H1 (cell line): ENCODE measurements around the gene GID8. TPM values are rescaled to one million over a fixed set of nuclear protein-coding genes. Genes with fewer than 3 reads are reported as not detected.

ENCODE experiments used
- CTCF ChIA-PET: fragments of 300-600 bp; sonication (Branson Sonifier 250); formaldehyde crosslinking; loops from one replicate; lab custom pipeline; 2021; ENCODE audit not compliant: partially characterized antibody; lab: Charles Lee
- POLR2A ChIA-PET: fragments of 300-600 bp; sonication (Branson Sonifier 250); formaldehyde crosslinking; loops from one replicate; lab custom pipeline; 2021; ENCODE audit warnings: inconsistent platforms; ENCODE audit not compliant: partially characterized antibody; lab: Charles Lee
- DNase-seq, 2 experiments: peaks; one replicate each; pipeline versions ENCODE4 v3.0.0 to v3.0.0-alpha.2; 2010 to 2022; ENCODE audit warnings: low spot score in 2 of 2, low read depth in 1 of 2, mixed read lengths in 1 of 2
- FAIRE-seq: peaks from 2 replicates; lab custom pipeline; 2011; peaks lifted over from hg19 to GRCh38; lab: Jason Lieb, UNC
- H2AFZ ChIP-seq: 2 replicates; pipeline ENCODE4 v1.8.1; 2012; ENCODE audit warnings: low read length, inconsistent platforms
- H2AK5ac ChIP-seq: 2 replicates; pipeline ENCODE4 v1.6.1; 2013; ENCODE audit warnings: low read depth, low read length
- H2BK120ac ChIP-seq: replicated peaks from 2 replicates; pipeline ENCODE3; 2013; ENCODE audit warnings: low read depth, low read length, inconsistent platforms
- H2BK12ac ChIP-seq: 2 replicates; pipeline ENCODE4 v1.6.1; 2013; ENCODE audit warnings: low read depth, low read length
- H2BK15ac ChIP-seq: 2 replicates; pipeline ENCODE4 v1.6.1; 2013; ENCODE audit warnings: low read length
- H2BK20ac ChIP-seq: 2 replicates; pipeline ENCODE4 v1.6.1; 2013; ENCODE audit warnings: low read length
- H2BK5ac ChIP-seq: 2 replicates; pipeline ENCODE4 v1.6.1; 2013; ENCODE audit warnings: low read depth, low read length
- H3K14ac ChIP-seq: 2 replicates; pipeline ENCODE4 v1.6.1; 2013; ENCODE audit warnings: inconsistent platforms; ENCODE audit not compliant: insufficient read length
- H3K18ac ChIP-seq: 2 replicates; pipeline ENCODE4 v1.6.1; 2013; ENCODE audit warnings: low read length; ENCODE audit errors: extremely low read depth
- H3K23ac ChIP-seq: 2 replicates; pipeline ENCODE4 v1.6.1; 2013; ENCODE audit warnings: inconsistent platforms; ENCODE audit not compliant: insufficient read length
- H3K23me2 ChIP-seq: 2 replicates; pipeline ENCODE4 v1.6.1; 2013; ENCODE audit warnings: low read depth, low read length
- H3K27ac ChIP-seq: 2 replicates; pipeline ENCODE4 v1.6.1; 2011; ENCODE audit warnings: low read depth, low read length, inconsistent platforms
- H3K27me3 ChIP-seq, 4 experiments: replicated peaks in 1 of 4; 1 replicate in 1 of 4; 2 replicates in 3 of 4; pipeline versions ENCODE4 v1.6.1 to v1.8.1; 2011 to 2013; ENCODE audit warnings: low read length in 3 of 4, mild to moderate bottlenecking in 3 of 4, inconsistent platforms in 2 of 4, mixed read lengths in 2 of 4, moderate library complexity in 1 of 4; ENCODE audit not compliant: control insufficient read depth in 3 of 4, insufficient read depth in 3 of 4; ENCODE audit errors: extremely low read depth in 1 of 4
- H3K36me3 ChIP-seq, 4 experiments: 2 replicates each; pipeline versions ENCODE4 v1.6.1 to v1.8.1; 2011 to 2013; ENCODE audit warnings: mild to moderate bottlenecking in 4 of 4, low read length in 3 of 4, moderate library complexity in 2 of 4, control low read depth in 1 of 4, inconsistent platforms in 1 of 4; ENCODE audit not compliant: insufficient read depth in 4 of 4, control insufficient read depth in 2 of 4
- H3K4ac ChIP-seq: replicated peaks from 2 replicates; pipeline ENCODE3; 2013; ENCODE audit warnings: low read length, low read depth, mixed read lengths, inconsistent platforms; ENCODE audit not compliant: insufficient read length
- H3K4me1 ChIP-seq, 4 experiments: replicated peaks in 1 of 4; 1 replicate in 1 of 4; 2 replicates in 3 of 4; pipeline versions ENCODE4 v1.6.1 to v1.8.1; 2011 to 2013; ENCODE audit warnings: low read length in 3 of 4, inconsistent platforms in 2 of 4, mixed read lengths in 1 of 4; ENCODE audit not compliant: insufficient read depth in 4 of 4, control insufficient read depth in 3 of 4
- H3K4me2 ChIP-seq, 2 experiments: 2 replicates each; pipeline versions ENCODE4 v1.6.1 to v1.8.1; 2011 to 2013; ENCODE audit warnings: low read depth in 2 of 2, low read length in 2 of 2, control low read depth in 1 of 2, inconsistent platforms in 1 of 2, mild to moderate bottlenecking in 1 of 2; ENCODE audit not compliant: insufficient read depth in 1 of 2
- H3K4me3 ChIP-seq, 4 experiments: fragments of 200-600, 300-600 bp in 1 of 4; sonication (generic), shearing (Covaris generic), sonication (Bioruptor Twin) in 1 of 4; 2 replicates each; pipeline versions ENCODE4 v1.5.1 to v1.8.1; 2011 to 2016; ENCODE audit warnings: low read length in 4 of 4, low read depth in 3 of 4, control low read depth in 2 of 4, inconsistent platforms in 2 of 4, mild to moderate bottlenecking in 2 of 4, mixed read lengths in 1 of 4, moderate library complexity in 1 of 4; ENCODE audit not compliant: insufficient read depth in 2 of 4; ENCODE audit errors: extremely low read depth in 1 of 4
- H3K56ac ChIP-seq: replicated peaks from 2 replicates; pipeline ENCODE3; 2013; ENCODE audit warnings: low read depth, mild to moderate bottlenecking, mixed read lengths, low read length, inconsistent platforms; ENCODE audit not compliant: insufficient read length
- H3K79me1 ChIP-seq: 2 replicates; pipeline ENCODE4 v1.6.1; 2013; ENCODE audit warnings: low read depth, low read length, control low read depth
- H3K79me2 ChIP-seq, 2 experiments: 2 replicates each; pipeline versions ENCODE4 v1.6.1 to v1.8.1; 2012 to 2013; ENCODE audit warnings: low read length in 2 of 2, mild to moderate bottlenecking in 2 of 2, inconsistent platforms in 1 of 2; ENCODE audit not compliant: insufficient read depth in 2 of 2, control insufficient read depth in 1 of 2
- H3K9ac ChIP-seq, 4 experiments: replicated peaks in 1 of 4; 1 replicate in 1 of 4; 2 replicates in 3 of 4; pipeline versions ENCODE4 v1.6.1 to v1.8.1; 2011 to 2013; ENCODE audit warnings: low read depth in 3 of 4, low read length in 3 of 4, control low read depth in 2 of 4, mild to moderate bottlenecking in 2 of 4, moderate library complexity in 2 of 4, inconsistent platforms in 1 of 4; ENCODE audit errors: extremely low read depth in 1 of 4
- H3K9me3 ChIP-seq, 2 experiments: 2 replicates each; pipeline versions ENCODE4 v1.6.1 to v1.8.1; 2012 to 2013; ENCODE audit warnings: mild to moderate bottlenecking in 2 of 2, moderate library complexity in 2 of 2, control low read depth in 1 of 2, inconsistent platforms in 1 of 2, low read depth in 1 of 2, low read length in 1 of 2, mixed read lengths in 1 of 2; ENCODE audit not compliant: insufficient read depth in 2 of 2
- H4K20me1 ChIP-seq, 2 experiments: replicated peaks in 1 of 2; 2 replicates each; pipeline versions ENCODE3 to v1.8.1; 2011 to 2013; ENCODE audit warnings: inconsistent platforms in 2 of 2, low read length in 2 of 2, mild to moderate bottlenecking in 1 of 2; ENCODE audit not compliant: insufficient read depth in 2 of 2, control insufficient read depth in 1 of 2
- H4K5ac ChIP-seq: 2 replicates; pipeline ENCODE4 v1.6.1; 2013; ENCODE audit warnings: low read length, low read depth, mixed read lengths, inconsistent platforms; ENCODE audit not compliant: insufficient read length
- H4K8ac ChIP-seq: 2 replicates; pipeline ENCODE4 v1.8.0; 2013; ENCODE audit warnings: mild to moderate bottlenecking, moderate library complexity, low read length, inconsistent platforms; ENCODE audit not compliant: insufficient read depth; ENCODE audit errors: extremely low read depth
- H4K91ac ChIP-seq: replicated peaks from 2 replicates; pipeline ENCODE3; 2013; ENCODE audit warnings: low read length, mixed read lengths, inconsistent platforms; ENCODE audit not compliant: insufficient read length
- BACH1 ChIP-seq: IDR thresholded peaks from 2 replicates; pipeline ENCODE4 v1.6.1; 2012; ENCODE audit warnings: low read length, improper control_type of control experiment
- GABPA ChIP-seq: IDR thresholded peaks from 2 replicates; pipeline ENCODE4 v1.6.1; 2011; ENCODE audit warnings: mild to moderate bottlenecking, low read length, moderate library complexity, borderline replicate concordance; ENCODE audit not compliant: insufficient read depth
- NRF1 ChIP-seq: IDR thresholded peaks from 2 replicates; pipeline ENCODE4 v1.6.1; 2011; ENCODE audit warnings: mild to moderate bottlenecking, low read depth, low read length, improper control_type of control experiment
- PHF8 ChIP-seq: fragments of 200-600 bp; sonication (generic); conservative IDR thresholded peaks from 2 replicates; pipeline ENCODE4 v1.7.1; 2012; ENCODE audit warnings: low read depth, mild to moderate bottlenecking, inconsistent platforms, low read length, moderate library complexity
- POLR2A ChIP-seq, 2 experiments: IDR thresholded peaks; 1 replicate in 1 of 2; 2 replicates in 1 of 2; pipeline ENCODE4 v1.6.1; 2011; ENCODE audit warnings: low read depth in 2 of 2, low read length in 2 of 2, mild to moderate bottlenecking in 2 of 2; ENCODE audit errors: control extremely low read depth in 1 of 2
- RBBP5 ChIP-seq: IDR thresholded peaks from 2 replicates; pipeline ENCODE4 v1.7.1; 2012; ENCODE audit warnings: low read depth, mild to moderate bottlenecking, inconsistent platforms, low read length, moderate library complexity, borderline replicate concordance
- RFX5 ChIP-seq: IDR thresholded peaks from 2 replicates; pipeline ENCODE4 v1.6.1; 2011; ENCODE audit warnings: low read depth, low read length, improper control_type of control experiment, borderline replicate concordance
- SAP30 ChIP-seq: fragments of 300-600 bp; sonication (generic); IDR thresholded peaks from 2 replicates; pipeline ENCODE4 v1.7.1; 2012; ENCODE audit warnings: low read length, moderate library complexity, mild to moderate bottlenecking, inconsistent platforms; ENCODE audit not compliant: insufficient read depth, insufficient replicate concordance
- TAF7 ChIP-seq: optimal IDR thresholded peaks from 2 replicates; pipeline ENCODE3; 2011; ENCODE audit warnings: low read depth, mild to moderate bottlenecking, inconsistent platforms, low read length, moderate library complexity, borderline replicate concordance
- TCF12 ChIP-seq: IDR thresholded peaks from 2 replicates; pipeline ENCODE4 v1.6.1; 2011; ENCODE audit warnings: low read depth, mild to moderate bottlenecking, low read length
- WGBS, 2 experiments: shearing (Covaris generic) in 1 of 2; methylation state at CpG; one replicate each; pipeline versions ENCODE4 v1.1.6 to v1.1.7; 2013 to 2015; ENCODE audit warnings: low lambda C conversion rate in 2 of 2, mixed read lengths in 2 of 2, inconsistent platforms in 1 of 2, low coverage in 1 of 2, missing lambda C conversion rate in 1 of 2; ENCODE audit not compliant: insufficient replicate concordance in 2 of 2, insufficient coverage in 1 of 2, insufficient read length in 1 of 2; ENCODE audit errors: extremely low coverage in 1 of 2, missing lambda C conversion rate in 1 of 2; 5-methylcytosine and 5-hydroxymethylcytosine counted together
- polyA plus RNA-seq, 7 experiments: library from polyadenylated mRNA; depleted of rRNA in 3 of 7; stranded (reverse) in 5 of 7; unstranded in 2 of 7; fragments of >200 nt in 5 of 7; fragments of 200-250 nt in 2 of 7; gene quantifications; 1 replicate in 5 of 7; 2 replicates in 1 of 7; 4 replicates in 1 of 7; pipeline versions ENCODE4 v1.2.1 to v1.2.3, GENCODE V29; 2011 to 2013; ENCODE audit warnings: missing spikeins in 2 of 7, mixed read lengths in 2 of 7
- total RNA-seq: library from RNA; stranded (reverse); fragmentation: NEBNext Ultra II Directional; extraction: Animal tissue kit (Norgen Biotek cat#: 25700); gene quantifications from 2 replicates; pipeline ENCODE4 v1.2.1, GENCODE V29; 2021

The GID8 gene
- total and polyA plus RNA-seq, 2 of the 8 experiments (the other 6 are each of a cell fraction or from before 2014, with no cell fraction given) = 39.7 to 72.9 TPM

- Histone ChIP-seq H3K27ac (no peak overlapping the region), H3K9ac (no peak overlapping the region; a peak in 3 of 7 replicates), H3K23ac (no peak overlapping the region), H2BK15ac (peak overlapping the region; percentile 88; the same call in 1 of the 2 replicates), H4K8ac (no peak overlapping the region), H2AFZ (no peak overlapping the region), H3K79me2 (peaks cover 0 to 20% of the 10 kb centered on the region in 2 experiments; a peak in 1 of 4 replicates), H3K56ac (no peak overlapping the region), H3K4ac (peak overlapping the region; percentile 96), H3K27me3 (no peaks in the 10 kb centered on the region), H2BK120ac (no peak overlapping the region), H3K79me1 (peaks cover 7% of the 10 kb centered on the region; the same call in 1 of the 2 replicates), H4K20me1 (peaks cover 4 to 15% of the 10 kb centered on the region in 2 experiments), H3K14ac (no peak overlapping the region), H3K36me3 (peaks cover 3 to 21% (median 8%) of the 10 kb centered on the region in 4 experiments; a peak in 6 of 8 replicates), H4K5ac (peak overlapping the region; percentile 44), H3K9me3 (no peaks in the 10 kb centered on the region), H3K4me3 (peak overlapping the region; percentile 24 to 61 (median 40); a peak in 7 of 8 replicates), H3K4me1 (peaks cover 2 to 23% (median 17%) of the 10 kb centered on the region in 4 experiments), H3K4me2 (peak overlapping the region; percentile 71 to 94), H3K18ac (peak overlapping the region; percentile 83), H3K23me2 (peaks cover 11% of the 10 kb centered on the region; the same call in 1 of the 2 replicates), H2BK12ac (peak overlapping the region; percentile 87; the same call in 1 of the 2 replicates), H2AK5ac (no peak overlapping the region), H2BK5ac (peak overlapping the region; percentile 56; the same call in 1 of the 2 replicates), H2BK20ac (peak overlapping the region; percentile 80; the same call in 1 of the 2 replicates), H4K91ac (peak overlapping the region; percentile 83)
- ChIA-PET POLR2A (interaction anchor here (0.6 to 3.4 kb wide), 16 partner anchors 9 to 74 kb away, joined by 3 to 29 read pairs (median 6); partner anchors contain the start of genes DIDO1 and GID8), CTCF (interaction anchor here (0.6 to 2.7 kb wide), 18 partner anchors 9 to 806 kb away, joined by 3 to 15 read pairs (median 5); no protein-coding TSS in a partner anchor)
- DNase-seq (peak in 1 of 2 experiments; percentile 68), FAIRE-seq (no peak)
- WGBS, 2 experiments = 46% methylated on average over 17 of the region's 19 CpGs; no CpG with 5 or more reads in 1 of the 2 experiments
- TF ChIP-seq TCF12 = no peak
- TF ChIP-seq NRF1 = no peak
- TF ChIP-seq SAP30 = peak; percentile 42
- TF ChIP-seq GABPA = no peak
- TF ChIP-seq RFX5 = no peak
- no peak for TF ChIP-seq PHF8
- no peak for TF ChIP-seq RBBP5
- TF ChIP-seq TAF7 = no peak
- 0 out of 3 replicates have a peak, but pooled peaks of 1 of the 2 experiments have one; percentile 27 for TF ChIP-seq POLR2A (IDR thresholded peaks at IDR 0.05; ENCODE audit: control extremely low read depth in 1 of 2, low read depth in 2 of 2, low read length in 2 of 2)
- TF ChIP-seq BACH1 = no peak
Observed at GRCh38 chr20:62952968-62953838, 15.3 kb downstream of the GID8 start.
